Measurements from ENCODE around the gene TM4SF5.

GRCh38 chr17:4806777-4807604 is 35.3 kb downstream of the TM4SF5 start, which contains the start of gene PLD2:
- peak in 1 of 5 experiments; percentile 33 for TF ChIP-seq CTCF (IDR thresholded peaks at IDR 0.05)
- TF ChIP-seq POLR2A (IDR thresholded peaks at IDR 0.05): peak; percentile 4 to 55
- no peak for TF ChIP-seq EP300 (IDR thresholded peaks at IDR 0.05)

Measured in tibial nerve (tissue), 4 donors.